ENCODE data around the gene RC3H1.
"Not testable (repeated sequence)": the region's sequence is repeated elsewhere in the genome, so short reads cannot be mapped to it uniquely, and the experiment has no call there.

Gene RC3H1, protein sequence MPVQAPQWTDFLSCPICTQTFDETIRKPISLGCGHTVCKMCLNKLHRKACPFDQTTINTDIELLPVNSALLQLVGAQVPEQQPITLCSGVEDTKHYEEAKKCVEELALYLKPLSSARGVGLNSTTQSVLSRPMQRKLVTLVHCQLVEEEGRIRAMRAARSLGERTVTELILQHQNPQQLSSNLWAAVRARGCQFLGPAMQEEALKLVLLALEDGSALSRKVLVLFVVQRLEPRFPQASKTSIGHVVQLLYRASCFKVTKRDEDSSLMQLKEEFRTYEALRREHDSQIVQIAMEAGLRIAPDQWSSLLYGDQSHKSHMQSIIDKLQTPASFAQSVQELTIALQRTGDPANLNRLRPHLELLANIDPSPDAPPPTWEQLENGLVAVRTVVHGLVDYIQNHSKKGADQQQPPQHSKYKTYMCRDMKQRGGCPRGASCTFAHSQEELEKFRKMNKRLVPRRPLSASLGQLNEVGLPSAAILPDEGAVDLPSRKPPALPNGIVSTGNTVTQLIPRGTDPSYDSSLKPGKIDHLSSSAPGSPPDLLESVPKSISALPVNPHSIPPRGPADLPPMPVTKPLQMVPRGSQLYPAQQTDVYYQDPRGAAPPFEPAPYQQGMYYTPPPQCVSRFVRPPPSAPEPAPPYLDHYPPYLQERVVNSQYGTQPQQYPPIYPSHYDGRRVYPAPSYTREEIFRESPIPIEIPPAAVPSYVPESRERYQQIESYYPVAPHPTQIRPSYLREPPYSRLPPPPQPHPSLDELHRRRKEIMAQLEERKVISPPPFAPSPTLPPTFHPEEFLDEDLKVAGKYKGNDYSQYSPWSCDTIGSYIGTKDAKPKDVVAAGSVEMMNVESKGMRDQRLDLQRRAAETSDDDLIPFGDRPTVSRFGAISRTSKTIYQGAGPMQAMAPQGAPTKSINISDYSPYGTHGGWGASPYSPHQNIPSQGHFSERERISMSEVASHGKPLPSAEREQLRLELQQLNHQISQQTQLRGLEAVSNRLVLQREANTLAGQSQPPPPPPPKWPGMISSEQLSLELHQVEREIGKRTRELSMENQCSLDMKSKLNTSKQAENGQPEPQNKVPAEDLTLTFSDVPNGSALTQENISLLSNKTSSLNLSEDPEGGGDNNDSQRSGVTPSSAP

DNA sequence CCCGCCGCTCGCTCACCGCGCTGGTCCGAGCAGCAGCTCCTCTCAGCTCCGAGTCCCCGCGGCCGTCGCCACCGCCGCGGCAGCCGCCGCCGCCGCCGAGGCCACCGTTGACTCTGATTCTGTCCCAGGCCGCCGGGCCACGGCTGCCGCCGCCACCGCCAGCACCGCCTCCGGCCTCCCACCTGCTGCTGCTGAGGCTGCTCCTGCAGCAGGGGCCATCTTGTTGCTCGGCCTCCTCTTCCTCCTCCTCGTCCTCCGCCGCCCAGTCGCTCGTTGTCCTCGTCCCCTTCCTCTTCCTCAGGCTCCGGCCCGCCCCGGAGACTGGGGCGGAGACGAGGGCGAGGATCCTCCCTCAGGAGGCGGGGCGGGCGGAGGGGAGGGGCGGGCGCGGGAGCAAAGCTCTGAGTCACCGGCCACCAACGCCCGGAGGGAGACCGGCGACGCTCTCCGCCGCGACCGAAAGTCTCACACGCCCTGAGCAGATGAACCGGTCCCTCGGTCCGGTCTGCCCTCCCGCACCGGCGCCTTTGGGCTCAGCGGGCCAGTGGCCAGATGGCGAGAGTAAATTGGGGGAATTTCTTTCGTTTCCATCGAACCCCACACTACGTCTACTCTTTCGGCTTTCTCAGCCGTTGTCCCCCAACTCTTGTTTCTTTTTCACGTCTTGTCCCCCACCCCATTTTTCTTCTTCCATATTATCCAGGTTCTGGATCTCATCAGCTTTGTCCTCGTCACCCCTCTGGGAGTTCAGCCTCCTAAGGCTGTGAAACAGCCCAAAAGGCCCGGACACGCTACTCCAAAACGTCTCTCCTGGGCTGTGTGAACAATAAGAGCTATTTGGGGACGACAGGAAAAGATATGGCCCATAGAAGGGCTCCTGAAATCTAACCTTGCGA lies at the start of gene RC3H1:
TSS of gene RC3H1 (minus strand) at position 278 of the 896 bp plus-strand sequence. CDS start 29,372 bp downstream, outside the sequence.
- peak; percentile 31 to 96 (median 86) for DNase-seq

DNA sequence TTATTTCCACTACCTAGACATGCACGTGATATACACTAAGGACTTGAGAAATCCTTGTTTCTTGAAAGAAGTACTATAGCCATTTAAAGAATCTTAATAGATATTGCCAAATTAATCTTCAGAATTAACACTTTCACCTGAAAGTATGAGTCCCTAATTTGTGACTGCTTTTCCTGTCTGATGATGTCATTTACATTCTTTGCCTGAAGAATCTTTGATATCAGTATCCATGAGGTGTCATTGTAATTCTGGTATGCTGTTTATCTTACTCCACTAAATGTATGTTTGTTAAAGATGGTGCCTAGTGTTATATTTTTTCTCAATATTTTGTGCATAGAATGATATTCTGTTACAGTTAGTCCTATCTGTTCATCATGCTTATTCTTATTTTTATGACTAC lies 48.5 kb upstream of the RC3H1 start:
- DNase-seq: no peak

DNA sequence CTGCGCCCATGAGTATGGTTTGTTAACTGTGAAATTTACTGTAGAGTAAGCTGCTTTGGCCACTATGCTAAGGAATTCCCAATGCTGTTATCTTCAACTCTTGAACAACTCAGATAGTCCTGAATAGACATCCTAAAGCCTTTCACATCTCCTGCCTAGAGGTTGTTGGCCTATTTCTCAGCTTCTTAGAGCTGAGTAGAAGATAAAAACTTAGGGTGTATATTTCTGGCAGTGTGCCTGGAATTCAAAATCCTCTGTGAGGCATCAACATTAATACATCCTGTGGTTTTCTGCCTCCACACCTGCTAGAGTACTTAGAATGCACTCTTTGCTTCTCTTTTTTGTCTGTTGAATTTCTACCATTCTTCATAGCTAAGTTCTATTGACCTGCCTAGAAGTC lies 45.8 kb upstream of the RC3H1 start:
- no peak for DNase-seq

DNA sequence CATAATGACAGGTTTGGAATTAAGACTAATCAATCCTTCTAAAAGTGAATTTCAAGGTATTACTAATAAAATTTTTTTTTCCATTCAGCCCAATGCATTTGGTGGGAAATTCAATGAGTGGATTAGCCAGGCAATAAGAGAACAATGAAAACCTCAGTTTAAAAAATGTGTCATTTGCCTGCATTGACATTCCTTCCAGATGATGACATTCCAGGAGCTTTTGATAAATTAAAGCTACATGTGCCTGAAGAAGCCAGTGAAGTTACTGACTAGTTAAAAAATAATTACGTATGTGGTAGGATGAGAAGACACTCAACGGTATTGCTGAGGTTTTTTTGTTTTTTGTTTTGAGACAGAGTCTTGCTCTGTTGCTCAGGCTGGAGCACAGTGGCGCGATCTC lies 37.9 kb upstream of the RC3H1 start:
- no peak for DNase-seq

DNA sequence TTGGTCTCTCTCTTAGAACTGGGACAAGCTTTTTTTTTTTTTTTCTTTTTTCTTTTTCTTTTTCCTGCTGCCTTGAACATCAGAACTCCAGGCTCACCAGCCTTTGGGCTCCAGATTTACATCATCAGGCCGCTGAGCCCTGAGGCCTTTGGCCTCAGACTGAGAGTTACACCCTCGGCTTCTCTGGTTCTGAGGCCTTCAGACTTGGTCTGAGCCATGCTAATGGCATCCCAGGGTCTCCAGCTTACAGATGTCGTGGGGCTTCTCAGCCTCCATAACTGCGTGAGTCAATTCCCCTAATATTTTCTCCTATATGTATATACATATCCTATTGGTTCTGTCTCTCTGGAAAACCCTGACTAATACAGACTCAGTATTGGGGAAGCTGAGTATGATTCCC lies 36.5 kb upstream of the RC3H1 start:
- DNase-seq: no peak

DNA sequence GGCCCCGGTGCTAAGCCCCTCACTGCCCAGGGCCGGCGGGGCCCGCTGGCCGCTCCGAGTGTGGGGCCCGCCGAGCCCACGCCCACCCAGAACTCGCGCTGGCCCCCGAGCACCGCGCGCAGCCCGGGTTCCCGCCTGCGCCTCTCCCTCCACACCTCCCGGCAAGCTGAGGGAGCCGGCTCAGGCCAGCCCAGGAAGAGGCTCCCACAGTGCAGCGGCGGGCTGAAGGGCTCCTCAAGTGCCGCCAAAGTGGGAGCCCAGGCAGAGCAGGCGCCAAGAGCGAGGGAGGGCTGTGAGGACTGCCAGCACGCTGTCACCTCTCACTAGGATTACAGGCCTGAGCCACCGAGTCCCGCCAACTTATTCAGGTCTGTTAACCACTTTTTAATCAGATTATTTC lies 34.5 kb upstream of the RC3H1 start:
- not testable (repeated sequence) for DNase-seq

DNA sequence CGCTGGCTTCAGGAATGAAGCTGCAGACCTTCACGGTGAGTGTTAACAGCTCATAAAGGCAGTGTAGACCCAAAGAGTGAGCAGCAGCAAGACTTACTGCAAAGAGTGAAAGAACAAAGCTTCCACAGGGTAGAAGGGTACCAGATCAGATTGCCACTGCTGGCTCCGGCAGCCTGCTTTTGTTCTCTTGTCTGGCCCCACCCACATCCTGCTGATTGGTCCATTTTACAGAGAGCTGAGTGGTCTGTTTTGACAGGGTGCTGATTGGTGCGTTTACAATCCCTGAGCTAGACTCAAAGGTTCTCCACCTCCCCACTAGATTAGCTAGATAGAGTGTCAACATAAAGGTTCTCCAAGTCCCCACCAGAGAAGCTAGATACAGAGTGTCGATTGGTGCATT lies 33.6 kb upstream of the RC3H1 start:
- DNase-seq: not testable (repeated sequence)

DNA sequence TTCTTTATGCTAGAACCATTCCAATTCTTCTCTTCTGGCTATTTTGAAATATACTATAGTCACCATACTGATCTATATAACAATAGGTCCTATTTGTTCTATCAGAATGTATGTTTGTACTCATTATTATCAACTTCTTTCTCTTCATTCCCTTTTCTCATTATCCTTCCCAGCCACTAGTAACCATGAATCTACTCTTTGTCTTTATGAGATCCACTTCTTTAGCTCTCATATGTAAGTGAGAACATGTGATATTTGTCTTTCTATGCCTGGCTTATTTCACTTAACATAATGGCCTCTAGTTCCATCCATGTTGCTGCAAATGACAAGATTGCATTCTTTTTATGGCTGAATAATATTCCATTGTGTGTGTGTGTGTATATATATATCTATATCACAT lies 31.7 kb upstream of the RC3H1 start:
- no peak for DNase-seq

DNA sequence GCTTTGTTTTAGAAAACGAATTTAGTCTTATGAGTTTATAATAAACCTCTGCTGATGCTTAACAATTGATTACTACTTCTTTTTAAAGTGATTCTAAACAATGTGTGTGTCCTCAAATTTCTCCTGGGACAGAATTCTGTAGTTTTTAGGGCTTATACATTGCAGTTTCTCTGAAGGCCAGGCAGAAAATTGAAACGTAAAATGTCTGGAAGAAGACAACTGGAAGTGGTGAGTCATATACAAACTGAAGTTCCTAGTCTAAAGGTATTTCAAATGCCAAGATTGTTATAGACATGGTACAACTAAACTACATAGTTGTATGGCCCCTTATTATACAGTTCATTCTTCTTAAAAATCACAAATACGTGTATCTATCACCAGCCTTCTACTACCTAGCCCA lies 30.5 kb upstream of the RC3H1 start:
- DNase-seq: no peak

DNA sequence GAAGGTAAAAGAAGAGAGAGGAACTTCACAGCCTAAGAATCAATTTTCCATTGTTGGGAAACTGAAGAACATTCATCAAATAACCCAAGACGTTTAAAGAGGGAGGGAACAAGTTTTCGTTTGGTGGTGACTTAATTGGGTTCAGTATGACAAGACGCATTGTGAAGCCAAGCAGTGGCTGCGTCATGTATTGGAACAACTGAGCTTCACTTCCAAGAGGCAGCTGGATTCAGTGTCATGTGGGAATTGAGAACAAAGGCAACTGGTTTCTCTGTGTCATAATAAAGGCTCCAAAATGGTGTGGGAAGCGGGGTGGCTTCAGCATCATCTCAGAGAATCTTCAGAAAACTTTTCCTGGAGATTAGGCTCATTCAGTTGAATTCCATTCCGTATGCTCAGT lies 29.8 kb upstream of the RC3H1 start:
- DNase-seq: peak in 37 of 51 donors; percentile 1 to 87 (median 44)

DNA sequence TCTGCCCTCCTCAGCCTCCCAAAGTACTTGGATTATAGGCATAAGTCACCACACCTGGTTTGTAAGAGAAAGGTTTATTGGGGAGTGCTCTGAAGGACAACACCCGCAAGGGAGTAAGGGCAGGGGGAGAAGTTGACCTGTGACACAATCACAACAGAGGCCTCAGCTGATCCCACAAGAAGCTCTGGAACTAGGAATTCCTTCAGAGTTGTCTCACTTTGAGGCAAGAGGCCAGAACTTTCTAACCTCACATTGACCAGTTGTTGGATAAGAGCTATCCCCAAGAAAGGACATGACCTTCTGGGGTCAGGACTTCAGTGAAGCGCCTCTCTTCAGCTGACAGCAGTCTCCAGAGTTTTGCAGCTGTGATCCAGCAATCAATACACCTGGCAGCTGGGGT lies 27.4 kb upstream of the RC3H1 start:
- DNase-seq: no peak

DNA sequence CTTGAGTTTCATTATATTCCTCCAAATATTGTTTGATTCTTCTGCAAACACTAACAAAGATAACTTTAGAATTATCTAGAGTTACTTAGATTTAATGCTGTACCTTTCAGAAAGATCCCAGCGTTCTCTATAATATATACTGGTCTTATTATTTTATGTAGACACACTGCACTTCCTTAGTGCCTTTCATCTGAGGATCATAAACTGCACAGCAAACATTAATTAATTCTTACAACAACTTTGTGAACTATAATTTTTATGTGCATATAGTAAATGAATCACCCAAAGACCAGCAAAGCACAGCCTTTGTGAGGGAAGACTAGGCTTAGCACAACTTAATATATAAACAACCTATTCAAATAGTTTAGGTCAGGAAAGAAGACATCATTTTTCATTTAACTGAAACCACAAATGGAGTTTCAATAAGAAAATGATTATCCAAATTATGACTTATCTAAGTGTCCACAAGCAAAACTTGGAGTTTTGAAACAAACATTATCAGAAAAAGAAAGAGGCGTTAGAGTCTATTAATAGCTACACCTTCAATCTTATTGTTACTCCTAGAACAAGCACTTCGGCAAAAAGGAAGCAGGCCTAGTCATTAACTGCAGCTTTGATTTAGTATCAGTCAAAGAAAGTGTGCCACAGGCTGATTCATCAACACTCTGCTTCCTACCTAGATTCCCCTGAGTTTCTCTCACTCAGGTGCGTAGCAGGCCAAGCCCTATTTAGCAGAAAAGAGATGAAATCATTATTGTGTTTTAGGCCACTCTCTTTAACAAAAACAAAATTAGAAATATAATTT lies 22.5 kb upstream of the RC3H1 start:
- DNase-seq: no peak

DNA sequence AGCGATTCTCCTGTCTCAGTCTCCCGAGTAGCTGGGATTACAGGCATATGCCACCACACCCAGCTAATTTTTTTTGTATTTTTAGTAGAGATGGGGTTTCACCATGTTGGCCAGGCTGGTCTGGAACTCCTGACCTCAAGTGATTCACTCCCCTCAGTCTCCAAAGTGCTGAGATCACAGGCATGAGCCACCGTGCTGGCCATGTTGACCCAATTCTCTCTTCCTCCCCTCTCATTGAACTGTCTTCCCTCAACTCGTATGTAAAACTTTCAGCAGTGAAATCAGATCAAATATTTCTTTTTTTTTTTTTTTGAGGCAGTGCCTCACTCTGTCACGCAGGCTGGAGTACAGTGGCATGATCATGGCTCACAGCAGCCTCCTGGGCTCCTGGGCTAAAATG lies 20.4 kb upstream of the RC3H1 start:
- not testable (repeated sequence) for DNase-seq

DNA sequence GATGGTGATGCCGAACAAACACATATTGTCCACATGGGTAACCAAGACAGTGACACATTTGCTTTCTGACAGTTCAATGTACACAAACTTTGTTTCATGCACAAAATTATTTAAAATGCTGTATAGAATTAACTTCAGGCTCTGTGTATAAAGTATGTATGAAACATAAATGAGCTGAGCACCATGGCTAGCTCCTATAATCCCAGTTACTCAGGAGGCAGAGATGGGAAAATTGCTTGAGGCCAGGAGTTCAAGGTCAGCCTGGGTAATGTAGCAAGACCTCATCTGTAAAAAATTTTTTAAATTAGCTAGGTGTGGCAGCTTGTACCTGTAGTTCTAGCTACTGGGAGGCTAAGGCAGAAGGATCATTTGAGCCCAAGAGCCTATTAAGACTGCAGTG lies 19.2 kb upstream of the RC3H1 start:
- DNase-seq: no peak

DNA sequence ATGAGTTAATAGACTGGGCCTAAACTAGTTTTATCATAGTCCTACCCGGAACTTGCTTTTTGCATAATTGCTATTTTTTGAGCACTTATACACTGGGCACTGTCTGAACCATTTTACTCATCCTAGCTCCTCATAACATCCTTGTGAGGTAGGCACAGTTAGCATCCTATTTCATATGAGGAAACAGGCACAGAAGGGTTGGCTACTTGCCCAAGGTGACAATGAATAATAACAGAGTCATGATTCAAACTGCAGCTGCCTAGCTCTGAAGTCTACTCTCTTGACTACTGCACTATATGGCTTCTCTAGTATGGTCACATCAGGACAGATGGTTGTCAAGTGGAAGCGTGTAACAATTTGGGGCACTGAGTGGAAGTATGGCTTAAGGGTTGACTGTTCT lies 18.2 kb upstream of the RC3H1 start:
- DNase-seq: peak in 1 of 51 donors; percentile 13

DNA sequence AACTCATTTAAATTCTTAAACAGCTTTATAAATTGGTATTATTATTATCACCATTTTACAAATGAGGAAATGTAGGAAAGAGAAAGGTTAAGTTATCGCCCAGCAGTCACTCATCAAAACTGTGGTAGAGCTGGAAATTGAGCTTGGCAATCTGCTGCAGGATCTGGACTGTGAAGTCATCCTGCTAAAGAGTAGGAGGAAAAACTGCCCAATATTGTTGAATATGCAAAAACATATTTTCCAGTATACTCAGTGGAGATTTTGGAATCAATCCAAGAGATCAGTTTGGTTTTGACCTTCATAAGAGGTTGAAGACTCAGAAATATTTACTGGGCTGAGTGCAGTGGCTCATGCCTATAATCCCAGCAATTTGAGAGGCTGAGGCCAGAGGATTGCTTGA lies 16.9 kb upstream of the RC3H1 start:
- no peak for DNase-seq

DNA sequence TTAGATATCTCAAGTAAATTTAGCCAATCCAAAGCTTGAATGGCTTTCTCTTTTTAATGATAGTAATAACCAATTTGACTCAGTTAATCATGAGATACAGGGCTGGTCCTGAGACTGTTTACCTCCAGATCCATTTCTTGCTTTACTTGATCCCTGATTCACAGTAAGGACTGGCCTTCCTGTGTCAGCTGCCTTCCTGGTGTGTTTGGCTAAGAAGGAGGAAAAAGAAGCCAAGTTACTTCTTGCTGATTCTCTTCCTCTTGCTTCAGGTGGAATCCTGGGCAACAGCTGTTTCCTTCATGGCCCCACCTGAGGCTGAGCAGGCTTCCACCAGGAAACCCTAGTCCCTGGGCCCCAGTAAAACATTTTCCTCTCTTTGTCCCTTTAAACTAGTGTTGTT lies 14.6 kb upstream of the RC3H1 start:
- DNase-seq: no peak

DNA sequence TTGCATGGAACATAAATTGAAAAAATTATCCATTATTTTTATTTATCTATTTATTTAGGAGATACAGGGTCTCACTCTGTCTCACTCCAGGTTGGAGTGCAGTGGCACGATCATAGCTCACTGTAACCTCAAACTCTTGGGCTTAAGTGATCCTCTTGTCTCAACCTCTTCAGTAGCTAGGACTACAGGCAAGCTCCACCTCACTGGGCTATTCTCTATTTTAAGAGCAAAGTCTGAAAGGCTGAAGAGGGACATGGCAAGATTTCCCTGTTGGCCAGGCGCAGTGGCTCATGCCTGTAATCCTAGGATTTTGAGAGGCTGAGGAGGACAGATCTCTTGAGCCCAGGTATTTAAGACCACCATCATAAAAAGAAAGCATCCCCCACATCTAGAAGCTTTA lies 14.0 kb upstream of the RC3H1 start:
- no peak for DNase-seq

DNA sequence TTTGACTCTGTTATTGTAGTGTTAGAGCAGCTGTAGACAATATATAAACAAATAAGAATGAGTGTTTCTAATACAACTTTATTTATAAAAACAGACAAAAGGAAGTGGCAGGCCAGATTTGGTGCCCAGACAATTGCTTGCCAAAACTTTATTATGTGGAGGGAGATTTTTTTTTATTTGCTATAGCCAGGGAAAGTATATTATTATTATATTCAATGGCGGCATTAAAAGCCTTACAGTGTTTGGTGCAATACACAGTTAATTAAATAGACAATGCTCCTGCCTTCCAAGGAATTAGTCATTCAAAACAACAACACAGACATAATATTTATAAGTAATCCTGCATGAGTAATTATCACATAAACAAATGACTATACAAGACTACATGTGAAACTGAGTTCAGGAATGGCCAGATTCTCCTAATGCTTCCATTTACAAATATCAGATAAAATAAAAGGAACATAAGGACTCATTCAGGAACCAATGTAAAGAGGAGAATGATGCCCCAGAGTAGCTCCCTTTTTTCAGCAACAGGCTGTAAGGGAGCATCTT lies 10.6 kb upstream of the RC3H1 start:
- no peak for DNase-seq

DNA sequence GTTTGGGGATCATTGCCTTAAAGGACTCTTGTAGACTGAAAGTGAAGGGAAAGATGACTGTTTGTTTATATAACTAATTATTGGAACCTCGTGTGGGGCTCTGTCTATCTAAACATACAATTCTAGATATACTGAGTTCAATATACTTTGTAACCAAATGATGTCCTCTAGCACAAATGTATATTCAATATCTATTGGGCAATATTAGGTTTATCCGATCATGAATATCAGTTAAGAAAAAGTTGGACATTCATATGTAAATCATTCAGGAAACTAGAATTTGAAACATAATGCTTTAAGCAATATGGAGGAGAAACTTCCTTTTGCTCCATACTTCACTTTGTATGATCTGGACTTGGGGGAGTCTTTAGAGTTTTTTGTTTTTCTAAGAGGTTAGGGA lies 8.9 kb upstream of the RC3H1 start:
- no peak for DNase-seq

All from hypothalamus (tissue), 51 donors.